ENCODE data around the gene GNG12. TPM values are rescaled to one million over a fixed set of nuclear protein-coding genes. Genes with fewer than 3 reads are reported as not detected.

Gene GNG12
- polyA plus RNA-seq, 1 donor (not counting 4 experiments of a cell fraction or from before 2014, with no cell fraction given), result 208 TPM

DNA sequence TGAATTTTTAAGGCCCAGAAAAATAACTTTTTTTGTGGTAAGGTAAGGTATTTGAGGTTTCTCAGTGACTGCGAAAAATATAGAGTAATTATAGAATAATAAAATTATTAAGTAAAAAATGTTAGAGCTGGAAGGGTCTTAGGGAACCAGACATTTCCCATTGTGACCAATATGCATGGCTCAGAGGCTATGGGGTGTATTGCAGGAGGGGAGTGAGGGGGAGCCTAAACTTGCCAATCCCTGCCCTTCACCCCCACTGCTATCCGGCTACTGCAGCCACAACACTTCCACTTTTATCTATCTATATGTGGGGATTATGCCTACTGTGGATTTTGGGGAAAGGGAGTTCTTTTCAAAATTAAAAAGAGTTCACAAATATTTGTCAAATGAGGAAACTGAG, 155.9 kb downstream of the GNG12 start:
- Histone ChIP-seq H3K4me2 (ENCODE audit: control insufficient read depth, extremely low read depth, insufficient read depth, low read depth, low read length) (no peak overlapping the region), H3K9me1 (ENCODE audit: control insufficient read depth, extremely low read depth, insufficient read depth, low read length) (no peaks in the 10 kb centered on the region), H3K4me1 (ENCODE audit: control insufficient read depth, extremely low read depth, insufficient read depth, low read length) (peaks cover 23% of the 10 kb centered on the region), H3K27me3 (ENCODE audit: control insufficient read depth, extremely low read depth, insufficient read depth, low read length) (no peaks in the 10 kb centered on the region), H3K9ac (ENCODE audit: control insufficient read depth, extremely low read depth, insufficient read depth, low read length) (no peak overlapping the region), H3K4me3 (ENCODE audit: control insufficient read depth in 2 of 3, extremely low read depth in 1 of 3, insufficient read depth in 2 of 3, low read depth in 1 of 3, low read length in 3 of 3) (no peak overlapping the region), H2AFZ (ENCODE audit: control insufficient read depth, low read length) (no peak overlapping the region), H3K27ac (ENCODE audit: control insufficient read depth, insufficient read depth, low read length) (no peak overlapping the region), H4K20me1 (ENCODE audit: control insufficient read depth, extremely low read depth, insufficient read depth, low read length) (no peaks in the 10 kb centered on the region), H3K36me3 (ENCODE audit: control insufficient read depth in 2 of 2, extremely low read depth in 1 of 2, insufficient read depth in 2 of 2, low read length in 2 of 2) (no peaks in the 10 kb centered on the region), H3K79me2 (ENCODE audit: control insufficient read depth, insufficient read depth, low read length) (no peaks in the 10 kb centered on the region), H3K9me3 (ENCODE audit: control insufficient read depth, low read depth, low read length) (no peaks in the 10 kb centered on the region)
- DNase-seq (ENCODE audit: low read depth, low spot score), result no peak
- FAIRE-seq, result no peak
- TF ChIP-seq, protein P1, sequence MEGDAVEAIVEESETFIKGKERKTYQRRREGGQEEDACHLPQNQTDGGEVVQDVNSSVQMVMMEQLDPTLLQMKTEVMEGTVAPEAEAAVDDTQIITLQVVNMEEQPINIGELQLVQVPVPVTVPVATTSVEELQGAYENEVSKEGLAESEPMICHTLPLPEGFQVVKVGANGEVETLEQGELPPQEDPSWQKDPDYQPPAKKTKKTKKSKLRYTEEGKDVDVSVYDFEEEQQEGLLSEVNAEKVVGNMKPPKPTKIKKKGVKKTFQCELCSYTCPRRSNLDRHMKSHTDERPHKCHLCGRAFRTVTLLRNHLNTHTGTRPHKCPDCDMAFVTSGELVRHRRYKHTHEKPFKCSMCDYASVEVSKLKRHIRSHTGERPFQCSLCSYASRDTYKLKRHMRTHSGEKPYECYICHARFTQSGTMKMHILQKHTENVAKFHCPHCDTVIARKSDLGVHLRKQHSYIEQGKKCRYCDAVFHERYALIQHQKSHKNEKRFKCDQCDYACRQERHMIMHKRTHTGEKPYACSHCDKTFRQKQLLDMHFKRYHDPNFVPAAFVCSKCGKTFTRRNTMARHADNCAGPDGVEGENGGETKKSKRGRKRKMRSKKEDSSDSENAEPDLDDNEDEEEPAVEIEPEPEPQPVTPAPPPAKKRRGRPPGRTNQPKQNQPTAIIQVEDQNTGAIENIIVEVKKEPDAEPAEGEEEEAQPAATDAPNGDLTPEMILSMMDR (optimal IDR thresholded peaks at IDR 0.05 in 1 of 3, IDR thresholded peaks at IDR 0.05 in 1 of 3, conservative IDR thresholded peaks at IDR 0.05 in 1 of 3; ENCODE audit: extremely low read depth in 1 of 3, insufficient read depth in 2 of 3, low read length in 3 of 3), result no peak
- no peak for TF ChIP-seq EZH2 (IDR thresholded peaks at IDR 0.05; ENCODE audit: low read length)
- dilution Hi-C loops (cut with MboI; ENCODE audit: extremely low pct_ligation_motif_present, low sequenced_read_pairs), result loop anchor here (25.0 kb wide), 1 partner anchor 140 kb away; no protein-coding TSS in a partner anchor

DNA sequence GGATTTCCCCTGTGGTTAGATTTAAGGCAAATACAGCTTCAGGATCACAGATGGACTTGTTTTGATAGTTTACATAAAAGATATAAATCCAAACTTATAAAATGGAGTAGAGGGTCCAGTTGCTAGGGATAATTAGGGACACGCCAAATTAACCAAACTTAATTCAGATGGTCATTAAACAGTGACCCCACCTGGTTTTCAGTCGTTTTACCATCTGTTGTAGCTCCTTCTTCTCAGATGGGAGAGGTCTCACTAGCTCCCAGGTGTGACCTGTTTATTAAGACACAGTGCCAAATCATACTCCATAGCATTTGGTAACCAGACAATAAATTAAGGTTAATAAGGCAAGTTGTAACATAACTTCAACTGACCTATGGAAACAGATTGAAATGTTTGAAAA, 156.3 kb downstream of the GNG12 start:
- Histone ChIP-seq H2AFZ (ENCODE audit: control insufficient read depth, low read length) (no peak overlapping the region), H3K27me3 (ENCODE audit: control insufficient read depth, extremely low read depth, insufficient read depth, low read length) (no peaks in the 10 kb centered on the region), H3K27ac (ENCODE audit: control insufficient read depth, insufficient read depth, low read length) (no peak overlapping the region), H3K9ac (ENCODE audit: control insufficient read depth, extremely low read depth, insufficient read depth, low read length) (no peak overlapping the region), H3K79me2 (ENCODE audit: control insufficient read depth, insufficient read depth, low read length) (no peaks in the 10 kb centered on the region), H3K9me1 (ENCODE audit: control insufficient read depth, extremely low read depth, insufficient read depth, low read length) (no peaks in the 10 kb centered on the region), H3K4me2 (ENCODE audit: control insufficient read depth, extremely low read depth, insufficient read depth, low read depth, low read length) (no peak overlapping the region), H3K4me3 (ENCODE audit: control insufficient read depth in 2 of 3, extremely low read depth in 1 of 3, insufficient read depth in 2 of 3, low read depth in 1 of 3, low read length in 3 of 3) (no peak overlapping the region), H3K36me3 (ENCODE audit: control insufficient read depth in 2 of 2, extremely low read depth in 1 of 2, insufficient read depth in 2 of 2, low read length in 2 of 2) (no peaks in the 10 kb centered on the region), H3K4me1 (ENCODE audit: control insufficient read depth, extremely low read depth, insufficient read depth, low read length) (peaks cover 18% of the 10 kb centered on the region), H4K20me1 (ENCODE audit: control insufficient read depth, extremely low read depth, insufficient read depth, low read length) (no peaks in the 10 kb centered on the region), H3K9me3 (ENCODE audit: control insufficient read depth, low read depth, low read length) (no peaks in the 10 kb centered on the region)
- no peak for FAIRE-seq
- no peak for DNase-seq (ENCODE audit: low read depth, low spot score)
- dilution Hi-C loops (cut with MboI; ENCODE audit: extremely low pct_ligation_motif_present, low sequenced_read_pairs), result loop anchor here (25.0 kb wide), 1 partner anchor 140 kb away; no protein-coding TSS in a partner anchor
- TF ChIP-seq, protein P1 (optimal IDR thresholded peaks at IDR 0.05 in 1 of 3, IDR thresholded peaks at IDR 0.05 in 1 of 3, conservative IDR thresholded peaks at IDR 0.05 in 1 of 3; ENCODE audit: extremely low read depth in 1 of 3, insufficient read depth in 2 of 3, low read length in 3 of 3), result no peak

Data from keratinocyte (primary cell).